Ishikawa (cell line): ENCODE measurements around the gene GRIN2D.

Source experiments
- CEBPB ChIP-seq: IDR thresholded peaks from 2 replicates; pipeline ENCODE4 v1.6.1; 2012
- CREB1 ChIP-seq: IDR thresholded peaks from 2 replicates; pipeline ENCODE4 v1.6.1; 2012; ENCODE audit warnings: low read depth
- EGR1 ChIP-seq: IDR thresholded peaks from 2 replicates; pipeline ENCODE4 v1.6.1; 2012
- EP300 ChIP-seq: IDR thresholded peaks from 2 replicates; pipeline ENCODE4 v1.6.1; 2012; ENCODE audit warnings: borderline replicate concordance
- FOXM1 ChIP-seq: IDR thresholded peaks from 2 replicates; pipeline ENCODE4 v1.6.1; 2012; ENCODE audit warnings: low read depth, borderline replicate concordance
- NFIC ChIP-seq: IDR thresholded peaks from 2 replicates; pipeline ENCODE4 v1.6.1; 2012
- RAD21 ChIP-seq: IDR thresholded peaks from 2 replicates; pipeline ENCODE4 v1.6.1; 2012; ENCODE audit warnings: low read depth
- TAF1 ChIP-seq: IDR thresholded peaks from 2 replicates; pipeline ENCODE4 v1.6.1; 2012; ENCODE audit warnings: low read depth, mild to moderate bottlenecking
- TCF12 ChIP-seq: IDR thresholded peaks from 2 replicates; pipeline ENCODE4 v1.6.1; 2012; ENCODE audit warnings: low read depth
- TEAD4 ChIP-seq: IDR thresholded peaks from 2 replicates; pipeline ENCODE4 v1.6.1; 2012
- YY1 ChIP-seq: IDR thresholded peaks from 2 replicates; pipeline ENCODE4 v1.6.1; 2012; ENCODE audit warnings: low read depth
- TF ChIP-seq, protein P1 (sequence below): IDR thresholded peaks from 2 replicates; pipeline ENCODE4 v1.6.1; 2012
- TF ChIP-seq, protein P2 (sequence below): IDR thresholded peaks from 2 replicates; pipeline ENCODE4 v1.6.1; 2012

DNA sequence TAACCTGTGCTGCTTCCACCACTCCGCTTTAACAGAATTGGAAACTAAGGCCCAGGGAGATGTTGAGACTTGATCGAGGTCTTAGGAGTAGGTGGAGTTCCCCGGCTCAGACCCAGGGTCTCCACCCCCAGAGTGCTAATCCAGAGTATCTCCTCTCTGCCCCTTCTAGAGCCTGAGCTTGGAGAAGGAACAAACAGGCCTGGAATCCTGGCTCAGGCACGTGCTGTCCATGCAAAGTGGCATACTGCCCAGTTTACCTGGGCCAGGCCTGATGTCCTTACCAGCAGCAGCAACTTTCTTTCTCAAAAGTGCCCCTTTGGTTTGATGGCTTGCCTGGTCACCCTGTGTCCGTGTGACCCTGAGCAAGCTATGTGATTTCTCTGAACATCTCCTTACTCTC, 25.6 kb upstream of the GRIN2D start:
- no peak for TF ChIP-seq EP300
- TF ChIP-seq EGR1 = no peak
- TF ChIP-seq TCF12 = no peak
- TF ChIP-seq, protein P1, sequence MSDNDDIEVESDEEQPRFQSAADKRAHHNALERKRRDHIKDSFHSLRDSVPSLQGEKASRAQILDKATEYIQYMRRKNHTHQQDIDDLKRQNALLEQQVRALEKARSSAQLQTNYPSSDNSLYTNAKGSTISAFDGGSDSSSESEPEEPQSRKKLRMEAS = no peak
- no peak for TF ChIP-seq YY1
- TF ChIP-seq CEBPB = no peak
- no peak for TF ChIP-seq RAD21
- TF ChIP-seq TEAD4 = no peak
- TF ChIP-seq TAF1 = no peak
- TF ChIP-seq, protein P2, sequence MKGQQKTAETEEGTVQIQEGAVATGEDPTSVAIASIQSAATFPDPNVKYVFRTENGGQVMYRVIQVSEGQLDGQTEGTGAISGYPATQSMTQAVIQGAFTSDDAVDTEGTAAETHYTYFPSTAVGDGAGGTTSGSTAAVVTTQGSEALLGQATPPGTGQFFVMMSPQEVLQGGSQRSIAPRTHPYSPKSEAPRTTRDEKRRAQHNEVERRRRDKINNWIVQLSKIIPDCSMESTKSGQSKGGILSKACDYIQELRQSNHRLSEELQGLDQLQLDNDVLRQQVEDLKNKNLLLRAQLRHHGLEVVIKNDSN = no peak
- TF ChIP-seq NFIC = no peak
- no peak for TF ChIP-seq CREB1
- no peak for TF ChIP-seq FOXM1
